ENCODE data around the gene SRGAP2.
A peak's percentile ranks its signal among the peaks of the same experiment; 100 is the strongest.
"Not testable (repeated sequence)": the region's sequence is repeated elsewhere in the genome, so short reads cannot be mapped to it uniquely, and the experiment has no call there.

The SRGAP2 gene

GRCh38 chr1:206203364-206204158 lies at the start of gene SRGAP2:
Gene SRGAP2, plus strand, starts transcription at chr1:206203541. Its CDS starts 2,430 bp downstream, at chr1:206205971.
- not testable (repeated sequence) for DNase-seq

GRCh38 chr1:206167350-206168029 lies 35.9 kb upstream of the SRGAP2 start:
- DNase-seq, result not testable (repeated sequence)

- not testable (repeated sequence) for DNase-seq
Observed at GRCh38 chr1:206169794-206170193, 33.5 kb upstream of the SRGAP2 start.

GRCh38 chr1:206173110-206173719 lies 30.1 kb upstream of the SRGAP2 start:
- not testable (repeated sequence) for DNase-seq

- DNase-seq, result not testable (repeated sequence)
Observed at GRCh38 chr1:206174182-206174868, 29.0 kb upstream of the SRGAP2 start.

- not testable (repeated sequence) for DNase-seq
Observed at GRCh38 chr1:206175459-206176113, 27.8 kb upstream of the SRGAP2 start.

GRCh38 chr1:206176114-206176502 lies 27.2 kb upstream of the SRGAP2 start:
- not testable (repeated sequence) for DNase-seq

GRCh38 chr1:206178061-206178989 lies 25.0 kb upstream of the SRGAP2 start:
- DNase-seq, result not testable (repeated sequence)

GRCh38 chr1:206179666-206180065 lies 23.7 kb upstream of the SRGAP2 start:
- not testable (repeated sequence) for DNase-seq

- not testable (repeated sequence) for DNase-seq
Observed at GRCh38 chr1:206182368-206183317, 20.7 kb upstream of the SRGAP2 start.

GRCh38 chr1:206183788-206184187 lies 19.6 kb upstream of the SRGAP2 start:
- not testable (repeated sequence) for DNase-seq

GRCh38 chr1:206185778-206186177 lies 17.6 kb upstream of the SRGAP2 start:
- not testable (repeated sequence) for DNase-seq

GRCh38 chr1:206186826-206187225 lies 16.5 kb upstream of the SRGAP2 start:
- DNase-seq, result not testable (repeated sequence)

GRCh38 chr1:206195182-206195581 lies 8.2 kb upstream of the SRGAP2 start:
- DNase-seq, result not testable (repeated sequence)

- DNase-seq, result not testable (repeated sequence)
Observed at GRCh38 chr1:206196748-206197424, 6.5 kb upstream of the SRGAP2 start.

GRCh38 chr1:206202789-206203363 lies 465 bp upstream of the SRGAP2 start, which contains the start of gene FAM72A:
Gene FAM72A, minus strand, starts transcription at chr1:206202839. Its CDS starts 814 bp downstream, at chr1:206202025.
- peak; percentile 91 for DNase-seq

GRCh38 chr1:206204159-206204511 lies 794 bp downstream of the SRGAP2 start:
- DNase-seq, result not testable (repeated sequence)

GRCh38 chr1:206204871-206205270 lies 1.5 kb downstream of the SRGAP2 start:
- not testable (repeated sequence) for DNase-seq

GRCh38 chr1:206205569-206205968 lies 2.2 kb downstream of the SRGAP2 start:
- DNase-seq, result not testable (repeated sequence)
